Right forelimb (tissue), 1 donor: ENCODE data around the gene BICC1.
"Not testable (repeated sequence)": the region's sequence is repeated elsewhere in the genome, so short reads cannot be mapped to it uniquely, and the experiment has no call there.

ENCODE experiments used
- DNase-seq: peaks from one replicate; pipeline ENCODE4 v3.0.0-alpha.2; 2018

BICC1 gene

GRCh38 chr10:58836991-58837575, 324.4 kb downstream of the BICC1 start:
- no peak for DNase-seq

- DNase-seq, result no peak
Measured at GRCh38 chr10:58837826-58838225, 325.2 kb downstream of the BICC1 start.

GRCh38 chr10:58838561-58839208, 326.0 kb downstream of the BICC1 start:
- DNase-seq, result no peak

GRCh38 chr10:58839771-58840170, 327.1 kb downstream of the BICC1 start:
- DNase-seq, result no peak

GRCh38 chr10:58840840-58841435, 328.3 kb downstream of the BICC1 start:
- DNase-seq, result no peak

- DNase-seq, result no peak
Measured at GRCh38 chr10:58842860-58843376, 330.2 kb downstream of the BICC1 start.

GRCh38 chr10:58843760-58844159, 331.1 kb downstream of the BICC1 start:
- no peak for DNase-seq

GRCh38 chr10:58844680-58845079, 332.0 kb downstream of the BICC1 start:
- no peak for DNase-seq

- no peak for DNase-seq
Measured at GRCh38 chr10:58846856-58847255, 334.2 kb downstream of the BICC1 start.

- no peak for DNase-seq
Measured at GRCh38 chr10:58851606-58852005, 338.9 kb downstream of the BICC1 start.

- DNase-seq, result no peak
Measured at GRCh38 chr10:58853668-58854067, 341.0 kb downstream of the BICC1 start.

- no peak for DNase-seq
Measured at GRCh38 chr10:58854811-58855210, 342.1 kb downstream of the BICC1 start.

- DNase-seq, result no peak
Measured at GRCh38 chr10:58856508-58857240, 344.0 kb downstream of the BICC1 start.

- DNase-seq, result no peak
Measured at GRCh38 chr10:58857251-58857805, 344.7 kb downstream of the BICC1 start.

GRCh38 chr10:58858123-58858522, 345.5 kb downstream of the BICC1 start:
- not testable (repeated sequence) for DNase-seq

- no peak for DNase-seq
Measured at GRCh38 chr10:58859526-58859925, 346.9 kb downstream of the BICC1 start.

- DNase-seq, result no peak
Measured at GRCh38 chr10:58867683-58868082, 355.0 kb downstream of the BICC1 start.

GRCh38 chr10:58868736-58869435, 356.2 kb downstream of the BICC1 start:
- DNase-seq, result no peak

- DNase-seq, result no peak
Measured at GRCh38 chr10:58870070-58870469, 357.4 kb downstream of the BICC1 start.

- DNase-seq, result no peak
Measured at GRCh38 chr10:58873161-58873560, 360.5 kb downstream of the BICC1 start.
